H1 (cell line): ENCODE data around the gene BSCL2. TPM values are rescaled to one million over a fixed set of nuclear protein-coding genes. Genes with fewer than 3 reads are reported as not detected.

ENCODE experiments used
- CTCF ChIA-PET: fragments of 300-600 bp; sonication (Branson Sonifier 250); formaldehyde crosslinking; loops from one replicate; lab custom pipeline; 2021; ENCODE audit not compliant: partially characterized antibody; lab: Charles Lee
- POLR2A ChIA-PET: fragments of 300-600 bp; sonication (Branson Sonifier 250); formaldehyde crosslinking; loops from one replicate; lab custom pipeline; 2021; ENCODE audit warnings: inconsistent platforms; ENCODE audit not compliant: partially characterized antibody; lab: Charles Lee
- DNase-seq, 2 experiments: peaks; one replicate each; pipeline versions ENCODE4 v3.0.0 to v3.0.0-alpha.2; 2010 to 2022; ENCODE audit warnings: low spot score in 2 of 2, low read depth in 1 of 2, mixed read lengths in 1 of 2
- FAIRE-seq: peaks from 2 replicates; lab custom pipeline; 2011; peaks lifted over from hg19 to GRCh38; lab: Jason Lieb, UNC
- H2AFZ ChIP-seq: 2 replicates; pipeline ENCODE4 v1.8.1; 2012; ENCODE audit warnings: low read length, inconsistent platforms
- H2AK5ac ChIP-seq: 2 replicates; pipeline ENCODE4 v1.6.1; 2013; ENCODE audit warnings: low read depth, low read length
- H2BK120ac ChIP-seq: replicated peaks from 2 replicates; pipeline ENCODE3; 2013; ENCODE audit warnings: low read depth, low read length, inconsistent platforms
- H2BK12ac ChIP-seq: 2 replicates; pipeline ENCODE4 v1.6.1; 2013; ENCODE audit warnings: low read depth, low read length
- H2BK15ac ChIP-seq: 2 replicates; pipeline ENCODE4 v1.6.1; 2013; ENCODE audit warnings: low read length
- H2BK20ac ChIP-seq: 2 replicates; pipeline ENCODE4 v1.6.1; 2013; ENCODE audit warnings: low read length
- H2BK5ac ChIP-seq: 2 replicates; pipeline ENCODE4 v1.6.1; 2013; ENCODE audit warnings: low read depth, low read length
- H3K14ac ChIP-seq: 2 replicates; pipeline ENCODE4 v1.6.1; 2013; ENCODE audit warnings: inconsistent platforms; ENCODE audit not compliant: insufficient read length
- H3K18ac ChIP-seq: 2 replicates; pipeline ENCODE4 v1.6.1; 2013; ENCODE audit warnings: low read length; ENCODE audit errors: extremely low read depth
- H3K23ac ChIP-seq: 2 replicates; pipeline ENCODE4 v1.6.1; 2013; ENCODE audit warnings: inconsistent platforms; ENCODE audit not compliant: insufficient read length
- H3K23me2 ChIP-seq: 2 replicates; pipeline ENCODE4 v1.6.1; 2013; ENCODE audit warnings: low read depth, low read length
- H3K27ac ChIP-seq: 2 replicates; pipeline ENCODE4 v1.6.1; 2011; ENCODE audit warnings: low read depth, low read length, inconsistent platforms
- H3K27me3 ChIP-seq, 4 experiments: replicated peaks in 1 of 4; 1 replicate in 1 of 4; 2 replicates in 3 of 4; pipeline versions ENCODE4 v1.6.1 to v1.8.1; 2011 to 2013; ENCODE audit warnings: low read length in 3 of 4, mild to moderate bottlenecking in 3 of 4, inconsistent platforms in 2 of 4, mixed read lengths in 2 of 4, moderate library complexity in 1 of 4; ENCODE audit not compliant: control insufficient read depth in 3 of 4, insufficient read depth in 3 of 4; ENCODE audit errors: extremely low read depth in 1 of 4
- H3K36me3 ChIP-seq, 4 experiments: 2 replicates each; pipeline versions ENCODE4 v1.6.1 to v1.8.1; 2011 to 2013; ENCODE audit warnings: mild to moderate bottlenecking in 4 of 4, low read length in 3 of 4, moderate library complexity in 2 of 4, control low read depth in 1 of 4, inconsistent platforms in 1 of 4; ENCODE audit not compliant: insufficient read depth in 4 of 4, control insufficient read depth in 2 of 4
- H3K4ac ChIP-seq: replicated peaks from 2 replicates; pipeline ENCODE3; 2013; ENCODE audit warnings: low read length, low read depth, mixed read lengths, inconsistent platforms; ENCODE audit not compliant: insufficient read length
- H3K4me1 ChIP-seq, 4 experiments: replicated peaks in 1 of 4; 1 replicate in 1 of 4; 2 replicates in 3 of 4; pipeline versions ENCODE4 v1.6.1 to v1.8.1; 2011 to 2013; ENCODE audit warnings: low read length in 3 of 4, inconsistent platforms in 2 of 4, mixed read lengths in 1 of 4; ENCODE audit not compliant: insufficient read depth in 4 of 4, control insufficient read depth in 3 of 4
- H3K4me2 ChIP-seq, 2 experiments: 2 replicates each; pipeline versions ENCODE4 v1.6.1 to v1.8.1; 2011 to 2013; ENCODE audit warnings: low read depth in 2 of 2, low read length in 2 of 2, control low read depth in 1 of 2, inconsistent platforms in 1 of 2, mild to moderate bottlenecking in 1 of 2; ENCODE audit not compliant: insufficient read depth in 1 of 2
- H3K4me3 ChIP-seq, 4 experiments: fragments of 200-600, 300-600 bp in 1 of 4; sonication (generic), shearing (Covaris generic), sonication (Bioruptor Twin) in 1 of 4; 2 replicates each; pipeline versions ENCODE4 v1.5.1 to v1.8.1; 2011 to 2016; ENCODE audit warnings: low read length in 4 of 4, low read depth in 3 of 4, control low read depth in 2 of 4, inconsistent platforms in 2 of 4, mild to moderate bottlenecking in 2 of 4, mixed read lengths in 1 of 4, moderate library complexity in 1 of 4; ENCODE audit not compliant: insufficient read depth in 2 of 4; ENCODE audit errors: extremely low read depth in 1 of 4
- H3K56ac ChIP-seq: replicated peaks from 2 replicates; pipeline ENCODE3; 2013; ENCODE audit warnings: low read depth, mild to moderate bottlenecking, mixed read lengths, low read length, inconsistent platforms; ENCODE audit not compliant: insufficient read length
- H3K79me1 ChIP-seq: 2 replicates; pipeline ENCODE4 v1.6.1; 2013; ENCODE audit warnings: low read depth, low read length, control low read depth
- H3K79me2 ChIP-seq, 2 experiments: 2 replicates each; pipeline versions ENCODE4 v1.6.1 to v1.8.1; 2012 to 2013; ENCODE audit warnings: low read length in 2 of 2, mild to moderate bottlenecking in 2 of 2, inconsistent platforms in 1 of 2; ENCODE audit not compliant: insufficient read depth in 2 of 2, control insufficient read depth in 1 of 2
- H3K9ac ChIP-seq, 4 experiments: replicated peaks in 1 of 4; 1 replicate in 1 of 4; 2 replicates in 3 of 4; pipeline versions ENCODE4 v1.6.1 to v1.8.1; 2011 to 2013; ENCODE audit warnings: low read depth in 3 of 4, low read length in 3 of 4, control low read depth in 2 of 4, mild to moderate bottlenecking in 2 of 4, moderate library complexity in 2 of 4, inconsistent platforms in 1 of 4; ENCODE audit errors: extremely low read depth in 1 of 4
- H3K9me3 ChIP-seq, 2 experiments: 2 replicates each; pipeline versions ENCODE4 v1.6.1 to v1.8.1; 2012 to 2013; ENCODE audit warnings: mild to moderate bottlenecking in 2 of 2, moderate library complexity in 2 of 2, control low read depth in 1 of 2, inconsistent platforms in 1 of 2, low read depth in 1 of 2, low read length in 1 of 2, mixed read lengths in 1 of 2; ENCODE audit not compliant: insufficient read depth in 2 of 2
- H4K20me1 ChIP-seq, 2 experiments: replicated peaks in 1 of 2; 2 replicates each; pipeline versions ENCODE3 to v1.8.1; 2011 to 2013; ENCODE audit warnings: inconsistent platforms in 2 of 2, low read length in 2 of 2, mild to moderate bottlenecking in 1 of 2; ENCODE audit not compliant: insufficient read depth in 2 of 2, control insufficient read depth in 1 of 2
- H4K5ac ChIP-seq: 2 replicates; pipeline ENCODE4 v1.6.1; 2013; ENCODE audit warnings: low read length, low read depth, mixed read lengths, inconsistent platforms; ENCODE audit not compliant: insufficient read length
- H4K8ac ChIP-seq: 2 replicates; pipeline ENCODE4 v1.8.0; 2013; ENCODE audit warnings: mild to moderate bottlenecking, moderate library complexity, low read length, inconsistent platforms; ENCODE audit not compliant: insufficient read depth; ENCODE audit errors: extremely low read depth
- H4K91ac ChIP-seq: replicated peaks from 2 replicates; pipeline ENCODE3; 2013; ENCODE audit warnings: low read length, mixed read lengths, inconsistent platforms; ENCODE audit not compliant: insufficient read length
- ATF2 ChIP-seq: IDR thresholded peaks from 2 replicates; pipeline ENCODE4 v1.6.1; 2012; ENCODE audit warnings: low read length, inconsistent platforms
- BACH1 ChIP-seq: IDR thresholded peaks from 2 replicates; pipeline ENCODE4 v1.6.1; 2012; ENCODE audit warnings: low read length, improper control_type of control experiment
- CBX8 ChIP-seq: fragments of 300-800, 300-1000 bp; sonication (generic); IDR thresholded peaks from 2 replicates; pipeline ENCODE4 v1.7.1; 2016; ENCODE audit warnings: low read depth, low read length, borderline replicate concordance
- CHD1 ChIP-seq: IDR thresholded peaks from 2 replicates; pipeline ENCODE4 v1.6.1; 2012; ENCODE audit warnings: low read depth, low read length, improper control_type of control experiment
- GABPA ChIP-seq: IDR thresholded peaks from 2 replicates; pipeline ENCODE4 v1.6.1; 2011; ENCODE audit warnings: mild to moderate bottlenecking, low read length, moderate library complexity, borderline replicate concordance; ENCODE audit not compliant: insufficient read depth
- GTF2F1 ChIP-seq: IDR thresholded peaks from 2 replicates; pipeline ENCODE4 v1.6.1; 2012; ENCODE audit warnings: low read depth, low read length, improper control_type of control experiment, borderline replicate concordance
- JUND ChIP-seq: IDR thresholded peaks from 2 replicates; pipeline ENCODE4 v1.6.1; 2011; ENCODE audit warnings: mild to moderate bottlenecking, improper control_type of control experiment, low read length
- NRF1 ChIP-seq: IDR thresholded peaks from 2 replicates; pipeline ENCODE4 v1.6.1; 2011; ENCODE audit warnings: mild to moderate bottlenecking, low read depth, low read length, improper control_type of control experiment
- PHF8 ChIP-seq: fragments of 200-600 bp; sonication (generic); conservative IDR thresholded peaks from 2 replicates; pipeline ENCODE4 v1.7.1; 2012; ENCODE audit warnings: low read depth, mild to moderate bottlenecking, inconsistent platforms, low read length, moderate library complexity
- POU5F1 ChIP-seq: IDR thresholded peaks from 2 replicates; pipeline ENCODE4 v1.6.1; 2011; ENCODE audit warnings: low read depth, mild to moderate bottlenecking, low read length, moderate library complexity
- RNF2 ChIP-seq: fragments of 200-900, 300-1000 bp; sonication (generic); IDR thresholded peaks from 2 replicates; pipeline ENCODE4 v1.7.1; 2016; ENCODE audit warnings: borderline replicate concordance, low read depth, mild to moderate bottlenecking, antibody characterized with exemption, low read length; ENCODE audit not compliant: poor library complexity, severe bottlenecking; ENCODE audit errors: missing control alignments
- TAF1 ChIP-seq: IDR thresholded peaks from 2 replicates; pipeline ENCODE4 v1.6.1; 2011; ENCODE audit warnings: mild to moderate bottlenecking, low read depth, low read length
- WGBS, 2 experiments: shearing (Covaris generic) in 1 of 2; methylation state at CpG; one replicate each; pipeline versions ENCODE4 v1.1.6 to v1.1.7; 2013 to 2015; ENCODE audit warnings: low lambda C conversion rate in 2 of 2, mixed read lengths in 2 of 2, inconsistent platforms in 1 of 2, low coverage in 1 of 2, missing lambda C conversion rate in 1 of 2; ENCODE audit not compliant: insufficient replicate concordance in 2 of 2, insufficient coverage in 1 of 2, insufficient read length in 1 of 2; ENCODE audit errors: extremely low coverage in 1 of 2, missing lambda C conversion rate in 1 of 2; 5-methylcytosine and 5-hydroxymethylcytosine counted together
- polyA plus RNA-seq, 7 experiments: library from polyadenylated mRNA; depleted of rRNA in 3 of 7; stranded (reverse) in 5 of 7; unstranded in 2 of 7; fragments of >200 nt in 5 of 7; fragments of 200-250 nt in 2 of 7; gene quantifications; 1 replicate in 5 of 7; 2 replicates in 1 of 7; 4 replicates in 1 of 7; pipeline versions ENCODE4 v1.2.1 to v1.2.3, GENCODE V29; 2011 to 2013; ENCODE audit warnings: missing spikeins in 2 of 7, mixed read lengths in 2 of 7
- total RNA-seq: library from RNA; stranded (reverse); fragmentation: NEBNext Ultra II Directional; extraction: Animal tissue kit (Norgen Biotek cat#: 25700); gene quantifications from 2 replicates; pipeline ENCODE4 v1.2.1, GENCODE V29; 2021

Gene BSCL2
- total and polyA plus RNA-seq, 2 of the 8 experiments (the other 6 are each of a cell fraction or from before 2014, with no cell fraction given) = 59.5 to 264 TPM

- DNase-seq = no peak
- Histone ChIP-seq H2BK5ac (no peak overlapping the region), H3K27ac (no peak overlapping the region), H2BK20ac (no peak overlapping the region), H3K23me2 (peaks cover 5% of the 10 kb centered on the region; the same call in 1 of the 2 replicates), H3K4me2 (no peak overlapping the region; a peak in 1 of 4 replicates), H4K8ac (no peak overlapping the region), H4K20me1 (peaks cover 3 to 15% of the 10 kb centered on the region in 2 experiments), H3K9me3 (no peaks in the 10 kb centered on the region), H2BK15ac (no peak overlapping the region), H3K27me3 (no peaks in the 10 kb centered on the region), H3K79me2 (peaks cover 7 to 45% of the 10 kb centered on the region in 2 experiments), H4K91ac (no peak overlapping the region), H3K9ac (no peak overlapping the region), H3K18ac (no peak overlapping the region), H3K79me1 (peaks cover 10% of the 10 kb centered on the region), H2AFZ (no peak overlapping the region), H3K56ac (no peak overlapping the region), H3K14ac (no peak overlapping the region), H2BK120ac (no peak overlapping the region), H4K5ac (no peak overlapping the region), H2AK5ac (no peak overlapping the region), H2BK12ac (no peak overlapping the region), H3K4me1 (no peaks in the 10 kb centered on the region; a peak in 2 of 7 replicates), H3K4ac (no peak overlapping the region), H3K36me3 (peaks cover 3 to 29% (median 8%) of the 10 kb centered on the region in 4 experiments; a peak in 7 of 8 replicates), H3K23ac (no peak overlapping the region), H3K4me3 (no peak overlapping the region)
- POLR2A ChIA-PET = interaction anchor here (0.8 to 50.4 kb wide), 10 partner anchors 8 to 70 kb away, joined by 3 to 2041 read pairs (median 4); partner anchors contain the start of genes BSCL2, C11orf98, CSKMT and EEF1G
- no peak for FAIRE-seq
- CTCF ChIA-PET = interaction anchor here (1.5 kb wide), 1 partner anchor 21 kb away, joined by 8 read pairs; no protein-coding TSS in a partner anchor
- WGBS, 2 experiments = 90% methylated on average over 8 of the region's 8 CpGs; no CpG with 5 or more reads in 1 of the 2 experiments
- TF ChIP-seq GTF2F1 = no peak
- no peak for TF ChIP-seq NRF1
- no peak for TF ChIP-seq BACH1
- no peak for TF ChIP-seq TAF1
- no peak for TF ChIP-seq CBX8
- no peak for TF ChIP-seq GABPA
- no peak for TF ChIP-seq PHF8
- no peak for TF ChIP-seq CHD1
- TF ChIP-seq ATF2 = no peak
- no peak for TF ChIP-seq RNF2
- no peak for TF ChIP-seq POU5F1
- no peak for TF ChIP-seq JUND
Observed at GRCh38 chr11:62644220-62644619, 63.0 kb downstream of the BSCL2 start.
